Kidney capillary endothelial cell (primary cell): ENCODE data around the gene CD9.
"Not testable (repeated sequence)": the region's sequence is repeated elsewhere in the genome, so short reads cannot be mapped to it uniquely, and the experiment has no call there.

Experiments used
- DNase-seq: peaks from one replicate; pipeline ENCODE4 v3.0.0-alpha.2; 2018; ENCODE audit warnings: low spot score

CD9 gene

GRCh38 chr12:6199531-6200255, 507 bp upstream of the CD9 start:
- no peak for DNase-seq

GRCh38 chr12:6201213-6201608, 1.0 kb downstream of the CD9 start:
- DNase-seq: no peak

DNA sequence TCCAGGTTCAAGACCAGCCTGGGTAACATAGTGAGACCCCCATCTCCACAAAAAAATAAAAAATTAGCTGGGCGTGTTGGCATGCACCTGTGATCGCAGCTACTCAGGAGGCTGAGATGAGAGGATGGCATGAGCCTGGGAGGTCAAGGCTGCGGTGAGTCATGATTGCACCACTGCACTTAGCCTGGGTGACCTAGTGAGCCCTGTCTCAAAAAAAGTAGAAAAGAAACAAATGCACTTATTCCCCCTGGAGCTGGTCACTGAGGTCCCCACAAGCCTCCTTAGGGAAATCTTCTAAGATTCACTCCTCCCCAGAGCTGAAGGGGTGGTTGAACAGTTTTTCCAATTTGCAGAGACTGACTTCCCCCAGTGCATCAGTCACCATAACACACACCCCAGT, 1.6 kb downstream of the CD9 start:
- DNase-seq: no peak

DNA sequence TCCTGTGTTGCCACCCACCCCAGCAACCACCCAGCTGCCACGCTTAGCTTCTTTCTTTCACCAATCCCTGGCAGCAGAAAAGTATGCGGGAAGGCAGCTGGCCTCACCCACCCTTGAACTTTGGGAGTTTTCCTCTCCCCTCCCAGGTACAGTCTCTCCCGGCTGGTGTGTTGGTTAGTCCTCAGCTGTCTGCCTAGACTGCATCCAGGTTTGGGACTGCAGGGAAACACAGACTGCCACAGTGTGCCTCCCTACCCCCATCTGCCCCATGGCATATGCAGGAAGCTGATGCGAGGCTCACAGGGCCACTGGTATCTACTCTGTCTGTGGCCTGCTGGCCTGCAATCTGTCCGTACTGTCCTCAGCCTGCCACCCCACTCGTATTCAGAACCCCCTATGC, 2.1 kb downstream of the CD9 start:
- no peak for DNase-seq

GRCh38 chr12:6202846-6203245, 2.6 kb downstream of the CD9 start:
- DNase-seq: no peak

DNA sequence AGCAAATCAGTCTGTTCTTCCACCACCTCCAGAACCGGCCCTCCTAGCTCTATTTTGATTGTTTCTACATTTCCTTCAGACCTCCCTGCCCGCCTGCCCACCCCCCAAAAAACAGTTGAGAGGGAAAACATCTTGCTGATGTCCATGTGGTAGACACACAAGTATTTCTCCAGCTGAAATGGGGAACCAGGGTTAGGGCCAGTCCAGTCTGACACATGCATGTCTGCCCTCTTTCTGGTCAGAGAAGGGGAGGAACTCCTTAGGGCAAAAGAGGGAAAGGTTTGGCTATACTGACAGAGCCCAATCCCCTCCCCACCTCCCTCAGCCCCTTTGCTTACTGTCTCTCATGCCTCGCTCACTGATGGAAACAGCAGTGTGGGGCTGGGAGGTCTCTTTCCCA, 3.4 kb downstream of the CD9 start:
- DNase-seq: no peak

DNA sequence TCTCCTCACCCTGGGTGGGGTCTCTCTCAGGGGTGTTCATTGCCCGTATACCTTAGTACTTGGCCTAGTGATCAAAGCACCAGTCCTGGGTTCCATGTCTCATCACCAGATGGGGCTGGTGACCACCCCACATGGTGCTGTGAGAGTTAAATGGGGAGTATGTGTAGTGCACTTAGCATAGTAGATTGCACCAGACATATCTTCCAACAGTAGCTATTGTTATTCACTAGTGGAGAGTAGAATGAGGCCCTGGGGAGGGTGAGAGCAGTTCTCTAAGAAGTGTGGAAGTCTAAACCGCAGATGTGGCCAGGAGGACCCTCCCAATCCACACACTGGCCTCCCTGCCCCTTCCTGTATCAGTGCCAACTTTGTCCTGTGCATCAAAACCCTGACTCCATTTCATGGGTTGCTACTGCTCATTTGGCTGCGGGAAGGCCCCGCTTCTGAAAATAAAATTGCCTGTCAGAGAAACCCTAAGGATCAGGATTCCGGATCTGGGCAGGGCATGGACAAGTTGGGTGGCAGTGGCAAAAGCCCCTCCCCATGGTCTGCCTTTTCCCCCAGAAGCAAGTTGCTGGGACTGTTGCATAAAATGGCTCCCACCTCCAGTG, 4.4 kb downstream of the CD9 start:
- no peak for DNase-seq

DNA sequence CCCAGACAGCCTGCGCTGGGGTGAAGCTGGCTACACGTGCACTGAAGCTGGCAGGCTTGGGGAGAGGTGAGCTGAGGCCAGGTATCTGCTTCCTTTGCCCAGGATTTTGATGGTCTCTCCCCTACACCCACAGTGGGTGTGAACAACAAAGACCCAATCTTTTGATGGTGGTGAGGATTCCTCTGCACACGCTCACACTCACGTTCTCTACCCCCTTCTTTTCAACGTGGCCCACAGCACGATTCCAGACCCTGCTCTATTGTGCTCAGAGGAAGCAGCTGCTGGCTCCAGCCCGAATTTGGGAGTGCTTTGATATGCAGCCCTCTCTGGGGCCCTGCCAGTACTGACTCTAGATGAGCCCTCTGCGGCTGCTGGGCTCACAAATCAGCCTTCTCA, 4.9 kb downstream of the CD9 start:
- DNase-seq: no peak

GRCh38 chr12:6205761-6206160, 5.6 kb downstream of the CD9 start:
- no peak for DNase-seq

DNA sequence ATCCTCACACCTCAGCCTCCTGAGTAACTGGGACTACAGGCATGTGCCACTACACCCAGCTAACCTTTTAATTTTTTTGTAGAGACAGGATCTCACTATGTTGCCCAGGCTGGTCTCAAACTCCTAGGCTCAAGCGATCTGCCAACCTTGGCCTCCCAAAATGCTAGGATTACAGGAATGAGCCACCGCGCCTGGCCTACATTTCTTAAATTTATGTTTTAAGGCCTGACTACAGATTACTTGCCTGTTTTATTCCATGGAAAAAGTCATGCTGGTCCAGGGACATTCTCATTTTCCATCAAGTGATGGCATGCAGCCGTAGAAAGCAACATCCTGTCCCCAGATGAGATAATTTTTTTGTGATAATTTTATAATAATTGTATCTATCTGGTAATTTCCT, 6.1 kb downstream of the CD9 start:
- DNase-seq: no peak

DNA sequence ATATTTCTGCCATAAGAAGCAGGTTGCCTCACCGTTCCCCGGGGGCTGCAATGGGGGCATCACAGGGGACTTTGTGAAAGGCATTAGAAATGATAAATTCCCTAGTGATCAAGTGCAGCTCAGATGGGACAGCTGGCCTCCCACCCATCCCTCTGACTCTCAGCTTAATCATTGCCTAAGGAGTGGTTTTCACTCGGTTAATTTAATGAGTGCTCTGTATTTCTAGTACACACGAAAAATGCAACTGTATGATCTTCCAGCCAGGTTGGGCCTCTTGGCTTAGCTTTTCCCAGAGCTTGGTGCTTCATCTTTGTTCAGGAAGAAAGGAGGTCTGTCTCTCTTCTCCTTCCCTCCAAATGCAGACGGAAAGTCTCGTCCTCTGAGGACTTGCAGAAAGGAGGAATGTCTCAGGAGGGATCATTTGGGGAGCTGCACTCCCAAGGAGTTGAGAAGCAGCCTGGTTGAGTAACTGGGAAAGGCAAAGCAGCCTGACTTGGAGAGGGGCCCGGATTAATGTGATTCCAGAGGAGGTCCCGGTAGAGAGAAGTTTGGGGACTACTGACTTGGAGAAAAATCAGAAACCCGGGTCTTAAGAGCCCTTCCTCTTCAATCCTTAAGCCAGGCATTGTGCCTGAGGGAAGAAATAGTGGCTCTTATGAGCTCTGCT, 7.2 kb downstream of the CD9 start:
- DNase-seq: no peak

- no peak for DNase-seq
These were observed 7.9 kb downstream of the CD9 start for GRCh38 chr12:6208130-6208529.

DNA sequence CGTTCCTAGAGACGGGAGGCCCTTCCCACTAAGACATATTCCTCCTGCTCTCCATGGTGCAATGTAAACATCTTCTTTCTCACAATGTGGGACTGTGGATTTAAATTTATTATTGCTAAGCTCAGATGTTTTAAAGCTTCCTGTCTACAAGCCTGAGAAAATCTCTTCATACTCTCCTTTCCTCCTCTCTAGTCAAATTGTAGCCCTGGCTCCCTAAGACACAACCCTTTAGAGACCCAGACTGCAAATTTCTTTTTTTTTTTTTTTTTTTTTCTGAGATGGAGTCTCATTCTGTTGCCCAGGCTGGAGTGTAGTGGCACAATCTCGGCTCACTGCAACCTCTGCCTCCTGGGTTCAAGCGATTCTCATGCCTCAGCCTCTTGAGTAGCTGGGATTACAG, 9.2 kb downstream of the CD9 start:
- not testable (repeated sequence) for DNase-seq

GRCh38 chr12:6211421-6211869, 11.2 kb downstream of the CD9 start:
- no peak for DNase-seq

- DNase-seq: no peak
These were observed 11.9 kb downstream of the CD9 start for GRCh38 chr12:6212086-6212485.

GRCh38 chr12:6213969-6214368, 13.8 kb downstream of the CD9 start:
- no peak for DNase-seq

GRCh38 chr12:6214633-6215032, 14.4 kb downstream of the CD9 start:
- no peak for DNase-seq

GRCh38 chr12:6215120-6215807, 15.1 kb downstream of the CD9 start:
- no peak for DNase-seq

DNA sequence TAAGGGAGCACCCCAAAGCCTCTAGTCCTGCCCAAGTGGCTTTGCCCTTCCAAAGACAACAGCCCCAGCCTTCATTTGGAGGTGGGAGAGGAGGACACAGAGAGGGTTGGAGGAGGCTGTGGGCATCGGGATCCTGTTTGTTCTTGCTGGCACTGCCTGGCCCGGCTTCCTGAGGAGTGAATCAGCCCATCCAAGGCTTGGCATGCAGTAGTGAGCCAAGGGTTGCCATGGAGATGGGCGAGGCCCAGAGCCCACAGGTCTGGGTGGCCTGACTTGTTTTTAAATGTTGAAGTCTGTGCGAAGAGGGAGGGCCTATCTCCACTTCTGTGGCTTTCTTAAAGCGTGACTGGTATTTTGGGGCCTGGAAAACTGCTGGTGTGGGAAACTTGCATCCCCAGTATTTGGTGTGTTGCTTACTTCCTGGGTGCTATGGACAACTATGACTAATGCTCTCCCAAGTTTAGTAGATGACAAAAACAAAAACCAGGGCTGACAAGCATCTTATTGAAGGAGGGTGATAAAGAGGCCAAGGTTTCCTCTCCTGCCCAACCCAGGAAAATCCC, 15.8 kb downstream of the CD9 start:
- DNase-seq: no peak

DNA sequence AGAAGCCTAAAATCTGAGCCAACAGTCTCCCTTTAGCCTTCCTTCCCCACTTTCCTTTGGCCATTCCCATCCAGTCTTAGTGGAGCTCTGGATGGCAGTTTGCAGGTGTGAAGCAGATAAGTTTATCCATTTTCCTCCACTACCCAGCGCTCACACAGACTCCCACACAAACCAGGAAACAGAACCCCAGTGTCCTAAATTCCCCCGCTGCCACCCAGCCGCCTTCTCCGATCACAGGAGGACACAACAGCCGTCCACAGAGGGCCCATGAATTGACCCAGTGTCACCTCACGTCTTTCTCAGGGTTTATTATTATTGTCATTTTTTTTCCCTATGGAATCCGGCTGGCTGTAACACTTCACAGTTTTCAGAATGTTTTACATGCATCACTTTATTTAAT, 16.4 kb downstream of the CD9 start:
- DNase-seq: no peak

GRCh38 chr12:6218347-6218925, 18.2 kb downstream of the CD9 start:
- DNase-seq: no peak

GRCh38 chr12:6219980-6220379, 19.8 kb downstream of the CD9 start:
- DNase-seq: no peak
